ENCODE measurements around the gene PCDH9. TPM values are rescaled to one million over a fixed set of nuclear protein-coding genes. Genes with fewer than 3 reads are reported as not detected.

Gene PCDH9
- total and polyA plus RNA-seq, 2 experiments from 2014 or later = 0.31 to 0.52 TPM

- H3K27ac ChIP-seq (ENCODE audit: low read depth) = no peak overlapping the region
- H3K4me1 Mint-ChIP-seq = peaks cover 10% of the 10 kb centered on the region
Measured at GRCh38 chr13:66967811-66968597, 262.1 kb downstream of the PCDH9 start.

More at GRCh38 chr13:66967811-66968597, 262.1 kb downstream of the PCDH9 start:
- Mint-ChIP-seq H3K9me3 (no peaks in the 10 kb centered on the region), H3K27me3 (ENCODE audit: insufficient read depth, low read depth, poor library complexity) (no peaks in the 10 kb centered on the region), H3K4me3 (no peak overlapping the region), H3K27ac (no peak overlapping the region), H3K36me3 (ENCODE audit: low read depth) (no peaks in the 10 kb centered on the region)
- peaks cover 6% of the 10 kb centered on the region for H3K4me1 ChIP-seq (ENCODE audit: insufficient read depth)
- DNase-seq (ENCODE audit: low spot score) (no peak), ATAC-seq (no peak)
- H3K9me2 ChIP-seq (ENCODE audit: insufficient read depth) = no peaks in the 10 kb centered on the region
- no peaks in the 10 kb centered on the region for H3K27me3 ChIP-seq (ENCODE audit: insufficient read depth)
- H3K79me2 ChIP-seq (replicated peaks; ENCODE audit: insufficient read depth) = no peaks in the 10 kb centered on the region
- no peak overlapping the region for H3K4me3 ChIP-seq
- TF ChIP-seq STAT1 (IDR thresholded peaks at IDR 0.05; ENCODE audit: unreplicated experiment) (no peak), EZH2phosphoT487 (IDR thresholded peaks at IDR 0.05; ENCODE audit: unreplicated experiment) (no peak), ZNF114 (CRISPR knock-in tag; IDR thresholded peaks at IDR 0.05) (no peak)
- TF ChIP-seq, protein P1, sequence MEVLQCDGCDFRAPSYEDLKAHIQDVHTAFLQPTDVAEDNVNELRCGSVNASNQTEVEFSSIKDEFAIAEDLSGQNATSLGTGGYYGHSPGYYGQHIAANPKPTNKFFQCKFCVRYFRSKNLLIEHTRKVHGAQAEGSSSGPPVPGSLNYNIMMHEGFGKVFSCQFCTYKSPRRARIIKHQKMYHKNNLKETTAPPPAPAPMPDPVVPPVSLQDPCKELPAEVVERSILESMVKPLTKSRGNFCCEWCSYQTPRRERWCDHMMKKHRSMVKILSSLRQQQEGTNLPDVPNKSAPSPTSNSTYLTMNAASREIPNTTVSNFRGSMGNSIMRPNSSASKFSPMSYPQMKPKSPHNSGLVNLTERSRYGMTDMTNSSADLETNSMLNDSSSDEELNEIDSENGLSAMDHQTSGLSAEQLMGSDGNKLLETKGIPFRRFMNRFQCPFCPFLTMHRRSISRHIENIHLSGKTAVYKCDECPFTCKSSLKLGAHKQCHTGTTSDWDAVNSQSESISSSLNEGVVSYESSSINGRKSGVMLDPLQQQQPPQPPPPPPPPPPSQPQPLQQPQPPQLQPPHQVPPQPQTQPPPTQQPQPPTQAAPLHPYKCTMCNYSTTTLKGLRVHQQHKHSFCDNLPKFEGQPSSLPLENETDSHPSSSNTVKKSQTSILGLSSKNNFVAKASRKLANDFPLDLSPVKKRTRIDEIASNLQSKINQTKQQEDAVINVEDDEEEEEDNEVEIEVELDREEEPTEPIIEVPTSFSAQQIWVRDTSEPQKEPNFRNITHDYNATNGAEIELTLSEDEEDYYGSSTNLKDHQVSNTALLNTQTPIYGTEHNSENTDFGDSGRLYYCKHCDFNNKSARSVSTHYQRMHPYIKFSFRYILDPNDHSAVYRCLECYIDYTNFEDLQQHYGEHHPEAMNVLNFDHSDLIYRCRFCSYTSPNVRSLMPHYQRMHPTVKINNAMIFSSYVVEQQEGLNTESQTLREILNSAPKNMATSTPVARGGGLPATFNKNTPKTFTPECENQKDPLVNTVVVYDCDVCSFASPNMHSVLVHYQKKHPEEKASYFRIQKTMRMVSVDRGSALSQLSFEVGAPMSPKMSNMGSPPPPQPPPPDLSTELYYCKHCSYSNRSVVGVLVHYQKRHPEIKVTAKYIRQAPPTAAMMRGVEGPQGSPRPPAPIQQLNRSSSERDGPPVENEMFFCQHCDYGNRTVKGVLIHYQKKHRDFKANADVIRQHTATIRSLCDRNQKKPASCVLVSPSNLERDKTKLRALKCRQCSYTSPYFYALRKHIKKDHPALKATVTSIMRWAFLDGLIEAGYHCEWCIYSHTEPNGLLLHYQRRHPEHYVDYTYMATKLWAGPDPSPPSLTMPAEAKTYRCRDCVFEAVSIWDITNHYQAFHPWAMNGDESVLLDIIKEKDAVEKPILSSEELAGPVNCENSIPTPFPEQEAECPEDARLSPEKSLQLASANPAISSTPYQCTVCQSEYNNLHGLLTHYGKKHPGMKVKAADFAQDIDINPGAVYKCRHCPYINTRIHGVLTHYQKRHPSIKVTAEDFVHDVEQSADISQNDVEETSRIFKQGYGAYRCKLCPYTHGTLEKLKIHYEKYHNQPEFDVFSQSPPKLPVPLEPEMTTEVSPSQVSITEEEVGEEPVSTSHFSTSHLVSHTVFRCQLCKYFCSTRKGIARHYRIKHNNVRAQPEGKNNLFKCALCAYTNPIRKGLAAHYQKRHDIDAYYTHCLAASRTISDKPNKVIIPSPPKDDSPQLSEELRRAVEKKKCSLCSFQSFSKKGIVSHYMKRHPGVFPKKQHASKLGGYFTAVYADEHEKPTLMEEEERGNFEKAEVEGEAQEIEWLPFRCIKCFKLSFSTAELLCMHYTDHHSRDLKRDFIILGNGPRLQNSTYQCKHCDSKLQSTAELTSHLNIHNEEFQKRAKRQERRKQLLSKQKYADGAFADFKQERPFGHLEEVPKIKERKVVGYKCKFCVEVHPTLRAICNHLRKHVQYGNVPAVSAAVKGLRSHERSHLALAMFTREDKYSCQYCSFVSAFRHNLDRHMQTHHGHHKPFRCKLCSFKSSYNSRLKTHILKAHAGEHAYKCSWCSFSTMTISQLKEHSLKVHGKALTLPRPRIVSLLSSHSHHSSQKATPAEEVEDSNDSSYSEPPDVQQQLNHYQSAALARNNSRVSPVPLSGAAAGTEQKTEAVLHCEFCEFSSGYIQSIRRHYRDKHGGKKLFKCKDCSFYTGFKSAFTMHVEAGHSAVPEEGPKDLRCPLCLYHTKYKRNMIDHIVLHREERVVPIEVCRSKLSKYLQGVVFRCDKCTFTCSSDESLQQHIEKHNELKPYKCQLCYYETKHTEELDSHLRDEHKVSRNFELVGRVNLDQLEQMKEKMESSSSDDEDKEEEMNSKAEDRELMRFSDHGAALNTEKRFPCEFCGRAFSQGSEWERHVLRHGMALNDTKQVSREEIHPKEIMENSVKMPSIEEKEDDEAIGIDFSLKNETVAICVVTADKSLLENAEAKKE (CRISPR knock-in tag; IDR thresholded peaks at IDR 0.05) = no peak
- TF ChIP-seq, protein P2, sequence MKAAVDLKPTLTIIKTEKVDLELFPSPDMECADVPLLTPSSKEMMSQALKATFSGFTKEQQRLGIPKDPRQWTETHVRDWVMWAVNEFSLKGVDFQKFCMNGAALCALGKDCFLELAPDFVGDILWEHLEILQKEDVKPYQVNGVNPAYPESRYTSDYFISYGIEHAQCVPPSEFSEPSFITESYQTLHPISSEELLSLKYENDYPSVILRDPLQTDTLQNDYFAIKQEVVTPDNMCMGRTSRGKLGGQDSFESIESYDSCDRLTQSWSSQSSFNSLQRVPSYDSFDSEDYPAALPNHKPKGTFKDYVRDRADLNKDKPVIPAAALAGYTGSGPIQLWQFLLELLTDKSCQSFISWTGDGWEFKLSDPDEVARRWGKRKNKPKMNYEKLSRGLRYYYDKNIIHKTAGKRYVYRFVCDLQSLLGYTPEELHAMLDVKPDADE (IDR thresholded peaks at IDR 0.05) = no peak
- TF ChIP-seq, protein P3, sequence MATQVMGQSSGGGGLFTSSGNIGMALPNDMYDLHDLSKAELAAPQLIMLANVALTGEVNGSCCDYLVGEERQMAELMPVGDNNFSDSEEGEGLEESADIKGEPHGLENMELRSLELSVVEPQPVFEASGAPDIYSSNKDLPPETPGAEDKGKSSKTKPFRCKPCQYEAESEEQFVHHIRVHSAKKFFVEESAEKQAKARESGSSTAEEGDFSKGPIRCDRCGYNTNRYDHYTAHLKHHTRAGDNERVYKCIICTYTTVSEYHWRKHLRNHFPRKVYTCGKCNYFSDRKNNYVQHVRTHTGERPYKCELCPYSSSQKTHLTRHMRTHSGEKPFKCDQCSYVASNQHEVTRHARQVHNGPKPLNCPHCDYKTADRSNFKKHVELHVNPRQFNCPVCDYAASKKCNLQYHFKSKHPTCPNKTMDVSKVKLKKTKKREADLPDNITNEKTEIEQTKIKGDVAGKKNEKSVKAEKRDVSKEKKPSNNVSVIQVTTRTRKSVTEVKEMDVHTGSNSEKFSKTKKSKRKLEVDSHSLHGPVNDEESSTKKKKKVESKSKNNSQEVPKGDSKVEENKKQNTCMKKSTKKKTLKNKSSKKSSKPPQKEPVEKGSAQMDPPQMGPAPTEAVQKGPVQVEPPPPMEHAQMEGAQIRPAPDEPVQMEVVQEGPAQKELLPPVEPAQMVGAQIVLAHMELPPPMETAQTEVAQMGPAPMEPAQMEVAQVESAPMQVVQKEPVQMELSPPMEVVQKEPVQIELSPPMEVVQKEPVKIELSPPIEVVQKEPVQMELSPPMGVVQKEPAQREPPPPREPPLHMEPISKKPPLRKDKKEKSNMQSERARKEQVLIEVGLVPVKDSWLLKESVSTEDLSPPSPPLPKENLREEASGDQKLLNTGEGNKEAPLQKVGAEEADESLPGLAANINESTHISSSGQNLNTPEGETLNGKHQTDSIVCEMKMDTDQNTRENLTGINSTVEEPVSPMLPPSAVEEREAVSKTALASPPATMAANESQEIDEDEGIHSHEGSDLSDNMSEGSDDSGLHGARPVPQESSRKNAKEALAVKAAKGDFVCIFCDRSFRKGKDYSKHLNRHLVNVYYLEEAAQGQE (IDR thresholded peaks at IDR 0.05; ENCODE audit: unreplicated experiment) = no peak
- no peaks in the 10 kb centered on the region for H4K20me1 ChIP-seq (replicated peaks; ENCODE audit: insufficient read depth)
- H3K4me2 ChIP-seq = no peak overlapping the region
- no peaks in the 10 kb centered on the region for H3K36me3 ChIP-seq (ENCODE audit: insufficient read depth)
- no peak overlapping the region for H2AFZ ChIP-seq
- no peaks in the 10 kb centered on the region for H3F3A ChIP-seq (replicated peaks; ENCODE audit: low read depth)

Measured in GM23338 (cell line).